HCT116 (cell line): Measurements from ENCODE around the gene RALGPS2. TPM values are rescaled to one million over a fixed set of nuclear protein-coding genes. Genes with fewer than 3 reads are reported as not detected.

Experiments
- ATAC-seq: fragments of 200-7000 bp; cut with Tn5 transposase; 2 replicates; pipeline ENCODE4 v1.9.1; 2020; ENCODE audit warnings: mild to moderate bottlenecking, moderate library complexity
- BruUV-seq: library from RNA; stranded (reverse); fragments of 400-500 nt; replicated peaks from 2 replicates; lab custom pipeline; 2021; lab: Mats Ljungman, UMichigan
- CTCF ChIA-PET: fragments of 300-600 bp; sonication (Branson Sonifier 250); formaldehyde crosslinking; loops from one replicate; lab custom pipeline; 2021; ENCODE audit warnings: antibody characterized with exemption; lab: Charles Lee
- POLR2A ChIA-PET: fragments of 300-600, 350-600 bp; sonication (Branson Sonifier 250); formaldehyde crosslinking; loops from one replicate; lab custom pipeline; 2021; ENCODE audit warnings: antibody characterized with exemption; lab: Charles Lee
- RAD21 ChIA-PET, 2 experiments: fragments of 300-600 bp; sonication (Branson Sonifier 250); formaldehyde crosslinking; loops; one replicate each; lab custom pipeline; 2023; ENCODE audit warnings: low total read pairs in 2 of 2; ENCODE audit not compliant: uncharacterized antibody in 2 of 2, unreplicated experiment in 2 of 2, low non-redundant PET in 1 of 2; lab: Charles Lee
- DNase-seq: peaks from one replicate; pipeline ENCODE4 v3.0.0-alpha.2; 2010; ENCODE audit warnings: low read depth, low spot score
- H2AFZ ChIP-seq: fragments of 200-600 bp; shearing (Covaris generic), sonication (generic); 2 replicates; pipeline ENCODE4 v1.6.1; 2017; ENCODE audit warnings: low read depth, mixed run types, mixed read lengths, antibody characterized with exemption, low read length; ENCODE audit not compliant: poor library complexity, severe bottlenecking
- H3K27ac ChIP-seq: 2 replicates; pipeline ENCODE4 v1.5.1; 2012; ENCODE audit warnings: low read depth, low read length
- H3K27me3 ChIP-seq: fragments of 200-600 bp; sonication (generic); 2 replicates; pipeline ENCODE4 v1.6.1; 2016; ENCODE audit warnings: mixed run types, low read length, mixed read lengths; ENCODE audit not compliant: insufficient read depth
- H3K36me3 ChIP-seq, 2 experiments: fragments of 200-500 bp in 1 of 2; fragments of 200-600 bp in 1 of 2; sonication (Bioruptor generic) in 1 of 2; sonication (generic) in 1 of 2; 2 replicates each; pipeline versions ENCODE4 v1.5.1 to v1.6.1; 2014 to 2016; ENCODE audit warnings: low read length in 2 of 2, inconsistent platforms in 1 of 2, mixed read lengths in 1 of 2, mixed run types in 1 of 2; ENCODE audit not compliant: insufficient read depth in 2 of 2, control insufficient read depth in 1 of 2
- H3K4me1 ChIP-seq, 2 experiments: fragments of 200-600 bp in 1 of 2; sonication (generic) in 1 of 2; 2 replicates each; pipeline versions ENCODE4 v1.5.1 to v1.6.1; 2012 to 2017; ENCODE audit warnings: low read length in 2 of 2, inconsistent platforms in 1 of 2, mild to moderate bottlenecking in 1 of 2, mixed read lengths in 1 of 2, mixed run types in 1 of 2, moderate library complexity in 1 of 2; ENCODE audit not compliant: insufficient read depth in 2 of 2, control insufficient read depth in 1 of 2
- H3K4me2 ChIP-seq: fragments of 200-600 bp; sonication (generic); 2 replicates; pipeline ENCODE4 v1.6.1; 2017; ENCODE audit warnings: mixed run types, low read length, mixed read lengths
- H3K4me3 ChIP-seq, 2 experiments: fragments of 200-600 bp in 1 of 2; sonication (generic) in 1 of 2; replicated peaks in 1 of 2; 2 replicates each; pipeline ENCODE4 v1.5.1; 2011 to 2016; ENCODE audit warnings: low read length in 2 of 2, control low read depth in 1 of 2, low read depth in 1 of 2, mild to moderate bottlenecking in 1 of 2, mixed read lengths in 1 of 2, mixed run types in 1 of 2
- H3K79me2 ChIP-seq: fragments of 200-600 bp; sonication (generic); 2 replicates; pipeline ENCODE4 v1.6.1; 2017; ENCODE audit warnings: mild to moderate bottlenecking, mixed run types, low read length, moderate library complexity, mixed read lengths; ENCODE audit not compliant: insufficient read depth
- H3K9ac ChIP-seq: fragments of 200-600 bp; sonication (generic); 2 replicates; pipeline ENCODE4 v1.6.1; 2016; ENCODE audit warnings: low read length, mixed read lengths
- H3K9me2 ChIP-seq: fragments of 200-600 bp; sonication (generic), shearing (Covaris generic); 2 replicates; pipeline ENCODE4 v1.6.1; 2017; ENCODE audit warnings: mixed run types, mild to moderate bottlenecking, moderate library complexity; ENCODE audit not compliant: insufficient read depth
- H3K9me3 ChIP-seq, 2 experiments: fragments of 200-500 bp in 1 of 2; fragments of 200-600 bp in 1 of 2; sonication (Bioruptor generic) in 1 of 2; sonication (generic) in 1 of 2; 2 replicates each; pipeline ENCODE4 v1.6.1; 2014 to 2017; ENCODE audit warnings: low read length in 2 of 2, mixed read lengths in 2 of 2, inconsistent platforms in 1 of 2, low read depth in 1 of 2, mild to moderate bottlenecking in 1 of 2, mixed run types in 1 of 2, moderate library complexity in 1 of 2; ENCODE audit not compliant: control insufficient read depth in 1 of 2, insufficient read depth in 1 of 2
- H4K20me1 ChIP-seq: fragments of 200-600 bp; sonication (generic), shearing (Covaris generic); 2 replicates; pipeline ENCODE4 v1.6.1; 2017; ENCODE audit warnings: mixed run types, mild to moderate bottlenecking, moderate library complexity; ENCODE audit not compliant: insufficient read depth
- CBX3 ChIP-seq: IDR thresholded peaks from 2 replicates; pipeline ENCODE4 v1.6.1; 2012; ENCODE audit warnings: low read depth
- CEBPB ChIP-seq: IDR thresholded peaks from 2 replicates; pipeline ENCODE4 v1.6.1; 2012; ENCODE audit warnings: low read depth
- EGR1 ChIP-seq: IDR thresholded peaks from 2 replicates; pipeline ENCODE4 v1.6.1; 2012; ENCODE audit warnings: low read depth
- ELF1 ChIP-seq: IDR thresholded peaks from 2 replicates; pipeline ENCODE4 v1.6.1; 2012; ENCODE audit warnings: low read depth, borderline replicate concordance
- EZH2 ChIP-seq: fragments of 200-600 bp; sonication (generic); IDR thresholded peaks from 2 replicates; pipeline ENCODE4 v1.6.1; 2017; ENCODE audit warnings: antibody characterized with exemption, mixed run types
- EZH2phosphoT487 ChIP-seq: fragments of 200-600 bp; IDR thresholded peaks from 2 replicates; pipeline ENCODE4 v1.6.1; 2018; ENCODE audit warnings: antibody characterized with exemption, borderline replicate concordance
- FOSL1 ChIP-seq: IDR thresholded peaks from 2 replicates; pipeline ENCODE4 v1.6.1; 2012; ENCODE audit warnings: low read depth
- JUND ChIP-seq: IDR thresholded peaks from 2 replicates; pipeline ENCODE4 v1.6.1; 2012
- POLR2AphosphoS5 ChIP-seq: IDR thresholded peaks from 2 replicates; pipeline ENCODE4 v1.6.1; 2011; ENCODE audit warnings: mild to moderate bottlenecking, low read depth, low read length, moderate library complexity
- RAD21 ChIP-seq: IDR thresholded peaks from 2 replicates; pipeline ENCODE4 v1.6.1; 2012; ENCODE audit warnings: low read depth, mild to moderate bottlenecking
- SP1 ChIP-seq: IDR thresholded peaks from 2 replicates; pipeline ENCODE4 v1.6.1; 2012; ENCODE audit warnings: low read depth
- TCF7L2 ChIP-seq: IDR thresholded peaks from 2 replicates; pipeline ENCODE4 v1.7.0; 2011; ENCODE audit warnings: borderline replicate concordance, inconsistent platforms; ENCODE audit not compliant: insufficient read depth, insufficient read length; ENCODE audit errors: extremely low read depth
- ZFX ChIP-seq: fragments of 450-650 bp; IDR thresholded peaks from 2 replicates; pipeline ENCODE4 v1.6.1; 2017
- intact Hi-C: fragments of 100-400 bp; cut with micrococcal nuclease; formaldehyde crosslinking; loops from 2 replicates; pipeline ENCODE4 v1.10.0; 2022
- total RNA-seq: library from RNA; stranded (reverse); gene quantifications from one replicate; pipeline ENCODE4 v1.2.1, GENCODE V29; 2021; ENCODE audit not compliant: unreplicated experiment
- TF ChIP-seq, protein P1 (sequence below): IDR thresholded peaks from 2 replicates; pipeline ENCODE4 v1.6.1; 2011; ENCODE audit warnings: mild to moderate bottlenecking, low read length, moderate library complexity; ENCODE audit not compliant: insufficient replicate concordance; ENCODE audit errors: extremely low read depth
- TF ChIP-seq, protein P2 (sequence below), 3 experiments: fragments of 200-600 bp in 1 of 3; sonication (generic) in 1 of 3; IDR thresholded peaks in 2 of 3; conservative IDR thresholded peaks in 1 of 3; 2 replicates each; pipeline ENCODE4 v1.5.1; 2012 to 2017; ENCODE audit warnings: low read depth in 2 of 3, low read length in 2 of 3, antibody characterized with exemption in 1 of 3, borderline replicate concordance in 1 of 3, control low read depth in 1 of 3, mild to moderate bottlenecking in 1 of 3, mixed read lengths in 1 of 3, mixed run types in 1 of 3, moderate library complexity in 1 of 3; ENCODE audit not compliant: insufficient read depth in 1 of 3
- TF ChIP-seq, protein P3 (sequence below): IDR thresholded peaks from 2 replicates; pipeline ENCODE4 v1.6.1; 2012; ENCODE audit warnings: low read depth

The RALGPS2 gene
- total RNA-seq, 1 experiment from 2014 or later, result 25.6 TPM

DNA sequence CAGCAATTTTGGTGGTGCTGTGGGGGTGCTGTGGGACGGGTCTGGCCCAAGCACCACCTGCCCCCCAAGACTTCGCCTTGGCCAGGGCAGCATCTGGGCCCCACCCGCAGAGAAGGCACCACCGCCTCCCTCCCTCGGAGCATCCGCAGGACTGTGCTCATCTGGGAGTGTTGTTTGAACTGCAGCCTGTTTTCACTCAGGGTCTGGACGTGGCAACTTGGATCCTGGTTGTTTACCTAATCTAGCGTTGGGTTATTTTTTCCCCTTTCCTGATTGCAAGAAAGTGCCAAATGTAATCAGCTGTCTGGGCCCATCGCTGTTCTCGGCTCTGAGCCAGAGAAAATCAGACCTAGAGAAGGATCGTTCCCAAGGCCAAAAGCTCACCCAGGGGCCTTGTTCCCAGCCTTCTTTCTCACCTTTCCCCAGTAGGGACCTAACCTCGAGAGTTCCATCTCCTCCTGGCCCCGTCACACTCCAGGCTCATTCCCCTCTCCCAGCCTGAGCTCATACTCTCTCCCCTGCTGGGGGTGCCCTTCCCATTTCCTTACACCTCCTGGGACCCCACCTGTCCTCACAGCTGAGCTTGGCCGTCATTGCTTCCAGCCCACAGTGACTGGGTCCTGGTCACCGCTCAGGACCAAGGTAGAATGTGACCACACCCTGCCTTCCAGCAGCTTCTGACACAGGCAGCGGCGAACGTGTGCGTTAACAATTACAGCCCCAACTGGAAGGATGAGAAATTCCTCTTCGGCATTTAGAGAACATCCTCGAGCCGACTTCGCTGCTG lies 228.7 kb downstream of the RALGPS2 start:
- TF ChIP-seq EZH2phosphoT487, result no peak
- no peak for TF ChIP-seq CBX3
- TF ChIP-seq, protein P1, sequence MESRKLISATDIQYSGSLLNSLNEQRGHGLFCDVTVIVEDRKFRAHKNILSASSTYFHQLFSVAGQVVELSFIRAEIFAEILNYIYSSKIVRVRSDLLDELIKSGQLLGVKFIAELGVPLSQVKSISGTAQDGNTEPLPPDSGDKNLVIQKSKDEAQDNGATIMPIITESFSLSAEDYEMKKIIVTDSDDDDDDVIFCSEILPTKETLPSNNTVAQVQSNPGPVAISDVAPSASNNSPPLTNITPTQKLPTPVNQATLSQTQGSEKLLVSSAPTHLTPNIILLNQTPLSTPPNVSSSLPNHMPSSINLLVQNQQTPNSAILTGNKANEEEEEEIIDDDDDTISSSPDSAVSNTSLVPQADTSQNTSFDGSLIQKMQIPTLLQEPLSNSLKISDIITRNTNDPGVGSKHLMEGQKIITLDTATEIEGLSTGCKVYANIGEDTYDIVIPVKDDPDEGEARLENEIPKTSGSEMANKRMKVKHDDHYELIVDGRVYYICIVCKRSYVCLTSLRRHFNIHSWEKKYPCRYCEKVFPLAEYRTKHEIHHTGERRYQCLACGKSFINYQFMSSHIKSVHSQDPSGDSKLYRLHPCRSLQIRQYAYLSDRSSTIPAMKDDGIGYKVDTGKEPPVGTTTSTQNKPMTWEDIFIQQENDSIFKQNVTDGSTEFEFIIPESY, result no peak
- TF ChIP-seq EZH2, result no peak
- no peak for TF ChIP-seq POLR2AphosphoS5
- TF ChIP-seq TCF7L2, result no peak
- no peak for TF ChIP-seq CEBPB
- no peak for TF ChIP-seq SP1
- TF ChIP-seq JUND, result no peak
- TF ChIP-seq, protein P2, sequence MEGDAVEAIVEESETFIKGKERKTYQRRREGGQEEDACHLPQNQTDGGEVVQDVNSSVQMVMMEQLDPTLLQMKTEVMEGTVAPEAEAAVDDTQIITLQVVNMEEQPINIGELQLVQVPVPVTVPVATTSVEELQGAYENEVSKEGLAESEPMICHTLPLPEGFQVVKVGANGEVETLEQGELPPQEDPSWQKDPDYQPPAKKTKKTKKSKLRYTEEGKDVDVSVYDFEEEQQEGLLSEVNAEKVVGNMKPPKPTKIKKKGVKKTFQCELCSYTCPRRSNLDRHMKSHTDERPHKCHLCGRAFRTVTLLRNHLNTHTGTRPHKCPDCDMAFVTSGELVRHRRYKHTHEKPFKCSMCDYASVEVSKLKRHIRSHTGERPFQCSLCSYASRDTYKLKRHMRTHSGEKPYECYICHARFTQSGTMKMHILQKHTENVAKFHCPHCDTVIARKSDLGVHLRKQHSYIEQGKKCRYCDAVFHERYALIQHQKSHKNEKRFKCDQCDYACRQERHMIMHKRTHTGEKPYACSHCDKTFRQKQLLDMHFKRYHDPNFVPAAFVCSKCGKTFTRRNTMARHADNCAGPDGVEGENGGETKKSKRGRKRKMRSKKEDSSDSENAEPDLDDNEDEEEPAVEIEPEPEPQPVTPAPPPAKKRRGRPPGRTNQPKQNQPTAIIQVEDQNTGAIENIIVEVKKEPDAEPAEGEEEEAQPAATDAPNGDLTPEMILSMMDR (IDR thresholded peaks at IDR 0.05 in 2 of 3, conservative IDR thresholded peaks at IDR 0.05 in 1 of 3; ENCODE audit: borderline replicate concordance in 1 of 3, insufficient read depth in 1 of 3, low read depth in 2 of 3, low read length in 2 of 3), result no peak
- TF ChIP-seq, protein P3, sequence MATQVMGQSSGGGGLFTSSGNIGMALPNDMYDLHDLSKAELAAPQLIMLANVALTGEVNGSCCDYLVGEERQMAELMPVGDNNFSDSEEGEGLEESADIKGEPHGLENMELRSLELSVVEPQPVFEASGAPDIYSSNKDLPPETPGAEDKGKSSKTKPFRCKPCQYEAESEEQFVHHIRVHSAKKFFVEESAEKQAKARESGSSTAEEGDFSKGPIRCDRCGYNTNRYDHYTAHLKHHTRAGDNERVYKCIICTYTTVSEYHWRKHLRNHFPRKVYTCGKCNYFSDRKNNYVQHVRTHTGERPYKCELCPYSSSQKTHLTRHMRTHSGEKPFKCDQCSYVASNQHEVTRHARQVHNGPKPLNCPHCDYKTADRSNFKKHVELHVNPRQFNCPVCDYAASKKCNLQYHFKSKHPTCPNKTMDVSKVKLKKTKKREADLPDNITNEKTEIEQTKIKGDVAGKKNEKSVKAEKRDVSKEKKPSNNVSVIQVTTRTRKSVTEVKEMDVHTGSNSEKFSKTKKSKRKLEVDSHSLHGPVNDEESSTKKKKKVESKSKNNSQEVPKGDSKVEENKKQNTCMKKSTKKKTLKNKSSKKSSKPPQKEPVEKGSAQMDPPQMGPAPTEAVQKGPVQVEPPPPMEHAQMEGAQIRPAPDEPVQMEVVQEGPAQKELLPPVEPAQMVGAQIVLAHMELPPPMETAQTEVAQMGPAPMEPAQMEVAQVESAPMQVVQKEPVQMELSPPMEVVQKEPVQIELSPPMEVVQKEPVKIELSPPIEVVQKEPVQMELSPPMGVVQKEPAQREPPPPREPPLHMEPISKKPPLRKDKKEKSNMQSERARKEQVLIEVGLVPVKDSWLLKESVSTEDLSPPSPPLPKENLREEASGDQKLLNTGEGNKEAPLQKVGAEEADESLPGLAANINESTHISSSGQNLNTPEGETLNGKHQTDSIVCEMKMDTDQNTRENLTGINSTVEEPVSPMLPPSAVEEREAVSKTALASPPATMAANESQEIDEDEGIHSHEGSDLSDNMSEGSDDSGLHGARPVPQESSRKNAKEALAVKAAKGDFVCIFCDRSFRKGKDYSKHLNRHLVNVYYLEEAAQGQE, result no peak
- no peak for TF ChIP-seq EGR1
- TF ChIP-seq ELF1, result no peak
- no peak for TF ChIP-seq ZFX
- TF ChIP-seq RAD21, result no peak
- TF ChIP-seq FOSL1, result no peak
- ATAC-seq (no peak), DNase-seq (no peak)
- no TSS peak for BruUV-seq
- no peaks in the 10 kb centered on the region for H3K79me2 ChIP-seq
- H3K9me2 ChIP-seq, result no peaks in the 10 kb centered on the region
- RAD21 ChIA-PET, result no interaction called here
- intact Hi-C loops, result no loop called here
- H2AFZ ChIP-seq, result no peak overlapping the region
- H3K27me3 ChIP-seq, result no peaks in the 10 kb centered on the region
- H4K20me1 ChIP-seq, result no peaks in the 10 kb centered on the region
- no peaks in the 10 kb centered on the region for H3K9me3 ChIP-seq
- no peak overlapping the region for H3K27ac ChIP-seq
- CTCF ChIA-PET, result no interaction called here
- H3K4me3 ChIP-seq, result no peak overlapping the region
- no peaks in the 10 kb centered on the region for H3K36me3 ChIP-seq
- H3K9ac ChIP-seq, result no peak overlapping the region
- no peak overlapping the region for H3K4me2 ChIP-seq
- no peaks in the 10 kb centered on the region for H3K4me1 ChIP-seq
- POLR2A ChIA-PET, result no interaction called here
